Measurements from ENCODE around the gene ARHGAP15.

ARHGAP15 gene

GRCh38 chr2:143425896-143426295, 296.7 kb downstream of the ARHGAP15 start:
- H3K4me3 Mint-ChIP-seq = no peak overlapping the region
- peak overlapping the region; percentile 38 for H3K27ac Mint-ChIP-seq
- no peaks in the 10 kb centered on the region for H3K9me3 Mint-ChIP-seq
- no peaks in the 10 kb centered on the region for H3K27me3 Mint-ChIP-seq
- H3K4me1 Mint-ChIP-seq = peaks cover 74% of the 10 kb centered on the region
- peaks cover 13% of the 10 kb centered on the region for H3K36me3 Mint-ChIP-seq

GRCh38 chr2:143426296-143426695, 297.1 kb downstream of the ARHGAP15 start:
- Mint-ChIP-seq H3K4me3 (no peak overlapping the region), H3K4me1 (peaks cover 72% of the 10 kb centered on the region), H3K36me3 (peaks cover 13% of the 10 kb centered on the region), H3K27ac (no peak overlapping the region), H3K9me3 (no peaks in the 10 kb centered on the region), H3K27me3 (no peaks in the 10 kb centered on the region)

GRCh38 chr2:143428700-143429099, 299.5 kb downstream of the ARHGAP15 start:
- H3K4me1 Mint-ChIP-seq = peaks cover 71% of the 10 kb centered on the region
- H3K27me3 Mint-ChIP-seq = no peaks in the 10 kb centered on the region
- no peak overlapping the region for H3K27ac Mint-ChIP-seq
- no peaks in the 10 kb centered on the region for H3K9me3 Mint-ChIP-seq
- H3K36me3 Mint-ChIP-seq = peaks cover 7% of the 10 kb centered on the region
- no peak overlapping the region for H3K4me3 Mint-ChIP-seq

GRCh38 chr2:143429932-143430679, 300.9 kb downstream of the ARHGAP15 start:
- peaks cover 75% of the 10 kb centered on the region for H3K4me1 Mint-ChIP-seq
- H3K27ac Mint-ChIP-seq = no peak overlapping the region
- H3K9me3 Mint-ChIP-seq = no peaks in the 10 kb centered on the region

GRCh38 chr2:143431316-143431715, 302.1 kb downstream of the ARHGAP15 start:
- Mint-ChIP-seq H3K27me3 (no peaks in the 10 kb centered on the region), H3K4me3 (no peak overlapping the region), H3K27ac (no peak overlapping the region), H3K36me3 (peaks cover 4% of the 10 kb centered on the region), H3K9me3 (no peaks in the 10 kb centered on the region), H3K4me1 (peaks cover 70% of the 10 kb centered on the region)

More at GRCh38 chr2:143429932-143430679, 300.9 kb downstream of the ARHGAP15 start:
- Mint-ChIP-seq H3K4me3 (no peak overlapping the region), H3K27me3 (no peaks in the 10 kb centered on the region), H3K36me3 (peaks cover 7% of the 10 kb centered on the region)

GRCh38 chr2:143433251-143433650, 304.0 kb downstream of the ARHGAP15 start:
- no peak overlapping the region for H3K4me3 Mint-ChIP-seq
- peaks cover 53% of the 10 kb centered on the region for H3K4me1 Mint-ChIP-seq
- no peaks in the 10 kb centered on the region for H3K27me3 Mint-ChIP-seq
- H3K9me3 Mint-ChIP-seq = no peaks in the 10 kb centered on the region
- peaks cover 4% of the 10 kb centered on the region for H3K36me3 Mint-ChIP-seq
- peak overlapping the region; percentile 3 for H3K27ac Mint-ChIP-seq

GRCh38 chr2:143433840-143434239, 304.6 kb downstream of the ARHGAP15 start:
- H3K4me1 Mint-ChIP-seq = peaks cover 47% of the 10 kb centered on the region
- H3K36me3 Mint-ChIP-seq = peaks cover 6% of the 10 kb centered on the region
- H3K4me3 Mint-ChIP-seq = no peak overlapping the region
- H3K27ac Mint-ChIP-seq = no peak overlapping the region
- no peaks in the 10 kb centered on the region for H3K9me3 Mint-ChIP-seq
- H3K27me3 Mint-ChIP-seq = no peaks in the 10 kb centered on the region

- H3K9me3 Mint-ChIP-seq = no peaks in the 10 kb centered on the region
Measured at GRCh38 chr2:143434445-143434844, 305.2 kb downstream of the ARHGAP15 start.

GRCh38 chr2:143435131-143435530, 305.9 kb downstream of the ARHGAP15 start:
- no peak overlapping the region for H3K27ac Mint-ChIP-seq
- H3K4me1 Mint-ChIP-seq = peaks cover 39% of the 10 kb centered on the region
- H3K9me3 Mint-ChIP-seq = no peaks in the 10 kb centered on the region
- peaks cover 5% of the 10 kb centered on the region for H3K36me3 Mint-ChIP-seq
- no peaks in the 10 kb centered on the region for H3K27me3 Mint-ChIP-seq
- H3K4me3 Mint-ChIP-seq = no peak overlapping the region

More at GRCh38 chr2:143434445-143434844, 305.2 kb downstream of the ARHGAP15 start:
- H3K36me3 Mint-ChIP-seq = peaks cover 4% of the 10 kb centered on the region
- H3K4me1 Mint-ChIP-seq = peaks cover 41% of the 10 kb centered on the region
- H3K27me3 Mint-ChIP-seq = no peaks in the 10 kb centered on the region
- H3K4me3 Mint-ChIP-seq = no peak overlapping the region
- H3K27ac Mint-ChIP-seq = no peak overlapping the region

- Mint-ChIP-seq H3K27me3 (no peaks in the 10 kb centered on the region), H3K36me3 (peaks cover 11% of the 10 kb centered on the region), H3K27ac (no peak overlapping the region), H3K9me3 (no peaks in the 10 kb centered on the region), H3K4me3 (no peak overlapping the region), H3K4me1 (peaks cover 28% of the 10 kb centered on the region)
Measured at GRCh38 chr2:143436951-143437350, 307.7 kb downstream of the ARHGAP15 start.

- H3K4me3 Mint-ChIP-seq = no peak overlapping the region
- H3K4me1 Mint-ChIP-seq = peaks cover 11% of the 10 kb centered on the region
- H3K27ac Mint-ChIP-seq = peak overlapping the region; percentile 6
- no peaks in the 10 kb centered on the region for H3K27me3 Mint-ChIP-seq
- peaks cover 14% of the 10 kb centered on the region for H3K36me3 Mint-ChIP-seq
- no peaks in the 10 kb centered on the region for H3K9me3 Mint-ChIP-seq
Measured at GRCh38 chr2:143440411-143441012, 311.3 kb downstream of the ARHGAP15 start.

GRCh38 chr2:143442193-143442592, 313.0 kb downstream of the ARHGAP15 start:
- Mint-ChIP-seq H3K27me3 (no peaks in the 10 kb centered on the region), H3K36me3 (peaks cover 14% of the 10 kb centered on the region), H3K9me3 (no peaks in the 10 kb centered on the region), H3K27ac (no peak overlapping the region), H3K4me3 (no peak overlapping the region), H3K4me1 (peaks cover 11% of the 10 kb centered on the region)

- Mint-ChIP-seq H3K27ac (no peak overlapping the region), H3K9me3 (no peaks in the 10 kb centered on the region), H3K4me3 (no peak overlapping the region), H3K4me1 (peaks cover 54% of the 10 kb centered on the region), H3K36me3 (peaks cover 25% of the 10 kb centered on the region), H3K27me3 (no peaks in the 10 kb centered on the region)
Measured at GRCh38 chr2:143451642-143452281, 322.5 kb downstream of the ARHGAP15 start.

- Mint-ChIP-seq H3K36me3 (peaks cover 23% of the 10 kb centered on the region), H3K9me3 (no peaks in the 10 kb centered on the region), H3K4me1 (peaks cover 48% of the 10 kb centered on the region), H3K4me3 (no peak overlapping the region), H3K27me3 (no peaks in the 10 kb centered on the region), H3K27ac (peak overlapping the region; percentile 23)
Measured at GRCh38 chr2:143452817-143453451, 323.7 kb downstream of the ARHGAP15 start.

GRCh38 chr2:143453981-143454511, 324.8 kb downstream of the ARHGAP15 start:
- peaks cover 51% of the 10 kb centered on the region for H3K4me1 Mint-ChIP-seq
- H3K36me3 Mint-ChIP-seq = peaks cover 23% of the 10 kb centered on the region
- no peaks in the 10 kb centered on the region for H3K9me3 Mint-ChIP-seq
- no peaks in the 10 kb centered on the region for H3K27me3 Mint-ChIP-seq
- no peak overlapping the region for H3K27ac Mint-ChIP-seq
- no peak overlapping the region for H3K4me3 Mint-ChIP-seq

All from activated naive CD4-positive, alpha-beta T cell treated with anti-CD3 and anti-CD28 coated beads, Interleukin-2, amount 50 U/mL, for 24 hours (primary cell).